Activated CD8-positive, alpha-beta memory T cell treated with anti-CD3 and anti-CD28 coated beads for 1 hour (primary cell): ENCODE results near the gene LRIG1.

Experiments
- DNase-seq, 2 donors: peaks; one replicate each; pipeline ENCODE4 v3.0.0-alpha.2; 2020; ENCODE audit warnings: low read depth in 1 of 2; ENCODE audit errors: extremely low read depth in 1 of 2

The LRIG1 gene

GRCh38 chr3:66500576-66501482 lies at the start of gene LRIG1:
TSS of gene LRIG1 (minus strand) at chr3:66501022. CDS start at chr3:66500407, 615 bp downstream.
- peak; percentile 95 to 96 for DNase-seq

- DNase-seq = no peak
Observed at GRCh38 chr3:66544619-66545429, 44.0 kb upstream of the LRIG1 start.

- no peak for DNase-seq
Observed at GRCh38 chr3:66542153-66542552, 41.3 kb upstream of the LRIG1 start.

- DNase-seq = no peak
Observed at GRCh38 chr3:66539466-66539989, 38.7 kb upstream of the LRIG1 start.

GRCh38 chr3:66538390-66538789 lies 37.6 kb upstream of the LRIG1 start:
- no peak for DNase-seq

GRCh38 chr3:66537735-66538134 lies 36.9 kb upstream of the LRIG1 start:
- no peak for DNase-seq

GRCh38 chr3:66536791-66537190 lies 36.0 kb upstream of the LRIG1 start:
- no peak for DNase-seq

- DNase-seq = no peak
Observed at GRCh38 chr3:66534304-66534845, 33.6 kb upstream of the LRIG1 start.

- DNase-seq = no peak
Observed at GRCh38 chr3:66532613-66533012, 31.8 kb upstream of the LRIG1 start.

GRCh38 chr3:66532160-66532587 lies 31.4 kb upstream of the LRIG1 start:
- DNase-seq = no peak

- no peak for DNase-seq
Observed at GRCh38 chr3:66531256-66531655, 30.4 kb upstream of the LRIG1 start.

GRCh38 chr3:66527246-66527645 lies 26.4 kb upstream of the LRIG1 start:
- DNase-seq = no peak

- DNase-seq = no peak
Observed at GRCh38 chr3:66525771-66526170, 24.9 kb upstream of the LRIG1 start.

- DNase-seq = no peak
Observed at GRCh38 chr3:66520724-66521123, 19.9 kb upstream of the LRIG1 start.

- DNase-seq = no peak
Observed at GRCh38 chr3:66518644-66519043, 17.8 kb upstream of the LRIG1 start.

GRCh38 chr3:66518126-66518525 lies 17.3 kb upstream of the LRIG1 start:
- no peak for DNase-seq

- no peak for DNase-seq
Observed at GRCh38 chr3:66517241-66517640, 16.4 kb upstream of the LRIG1 start.

- DNase-seq = no peak
Observed at GRCh38 chr3:66508461-66508860, 7.6 kb upstream of the LRIG1 start.

GRCh38 chr3:66507423-66508260 lies 6.8 kb upstream of the LRIG1 start:
- DNase-seq = no peak

- DNase-seq = no peak
Observed at GRCh38 chr3:66506154-66506553, 5.3 kb upstream of the LRIG1 start.
